HG03060 (cell line): ENCODE results near the gene KCNJ2.

Experiments
- ATAC-seq: cut with Tn5 transposase; IDR thresholded peaks from one replicate; pipeline ENCODE4 v1.9.1; 2021; ENCODE audit warnings: low read depth, moderate number of reproducible peaks; ENCODE audit not compliant: unreplicated experiment

KCNJ2 gene

GRCh38 chr17:70168977-70169708 lies at the start of gene KCNJ2:
Gene KCNJ2, plus strand, starts transcription at chr17:70169532. Its CDS starts 5,508 bp downstream, at chr17:70175040.
- ATAC-seq: no peak

GRCh38 chr17:70119545-70119944 lies 49.8 kb upstream of the KCNJ2 start:
- ATAC-seq: no peak

GRCh38 chr17:70119983-70120382 lies 49.3 kb upstream of the KCNJ2 start:
- no peak for ATAC-seq

- no peak for ATAC-seq
These were observed 48.9 kb upstream of the KCNJ2 start for GRCh38 chr17:70120425-70120824.

- no peak for ATAC-seq
These were observed 48.2 kb upstream of the KCNJ2 start for GRCh38 chr17:70121126-70121525.

GRCh38 chr17:70123193-70123592 lies 46.1 kb upstream of the KCNJ2 start:
- ATAC-seq: no peak

GRCh38 chr17:70124723-70125122 lies 44.6 kb upstream of the KCNJ2 start:
- no peak for ATAC-seq

- ATAC-seq: no peak
These were observed 42.0 kb upstream of the KCNJ2 start for GRCh38 chr17:70127221-70127873.

GRCh38 chr17:70128727-70129238 lies 40.5 kb upstream of the KCNJ2 start:
- ATAC-seq: no peak

- no peak for ATAC-seq
These were observed 39.0 kb upstream of the KCNJ2 start for GRCh38 chr17:70130289-70130688.

GRCh38 chr17:70132505-70132904 lies 36.8 kb upstream of the KCNJ2 start:
- ATAC-seq: no peak

GRCh38 chr17:70134042-70134441 lies 35.3 kb upstream of the KCNJ2 start:
- ATAC-seq: no peak

- no peak for ATAC-seq
These were observed 34.6 kb upstream of the KCNJ2 start for GRCh38 chr17:70134777-70135176.

- no peak for ATAC-seq
These were observed 33.2 kb upstream of the KCNJ2 start for GRCh38 chr17:70136131-70136530.

GRCh38 chr17:70137451-70138230 lies 31.7 kb upstream of the KCNJ2 start:
- ATAC-seq: peak; percentile 100

- no peak for ATAC-seq
These were observed 31.0 kb upstream of the KCNJ2 start for GRCh38 chr17:70138291-70138865.

GRCh38 chr17:70139449-70139993 lies 29.8 kb upstream of the KCNJ2 start:
- no peak for ATAC-seq

- no peak for ATAC-seq
These were observed 25.0 kb upstream of the KCNJ2 start for GRCh38 chr17:70144260-70144846.

GRCh38 chr17:70153210-70153609 lies 16.1 kb upstream of the KCNJ2 start:
- ATAC-seq: no peak

- no peak for ATAC-seq
These were observed 12.2 kb upstream of the KCNJ2 start for GRCh38 chr17:70157151-70157550.
